Keratinocyte (primary cell): ENCODE data around the gene TAOK3. TPM values are rescaled to one million over a fixed set of nuclear protein-coding genes. Genes with fewer than 3 reads are reported as not detected.

Source experiments
- DNase-seq: peaks from one replicate; pipeline ENCODE4 v3.0.0-alpha.2; 2011; ENCODE audit warnings: low read depth, missing footprints, low spot score
- FAIRE-seq: peaks from 2 replicates; lab custom pipeline; 2011; peaks lifted over from hg19 to GRCh38; lab: Jason Lieb, UNC
- H2AFZ ChIP-seq: 2 replicates; pipeline ENCODE4 v1.6.0; 2012; ENCODE audit warnings: low read length, control low read depth, inconsistent platforms; ENCODE audit not compliant: control insufficient read depth
- H3K27ac ChIP-seq: 2 replicates; pipeline ENCODE4 v1.5.1; 2011; ENCODE audit warnings: low read length; ENCODE audit not compliant: control insufficient read depth, insufficient read depth
- H3K27me3 ChIP-seq: 3 replicates; pipeline ENCODE4 v1.6.0; 2011; ENCODE audit warnings: low read length; ENCODE audit not compliant: control insufficient read depth, insufficient read depth; ENCODE audit errors: extremely low read depth
- H3K36me3 ChIP-seq, 2 experiments: 2 replicates in 1 of 2; 3 replicates in 1 of 2; pipeline ENCODE4 v1.5.1; 2011; ENCODE audit warnings: low read length in 2 of 2, mild to moderate bottlenecking in 1 of 2; ENCODE audit not compliant: control insufficient read depth in 2 of 2, insufficient read depth in 2 of 2; ENCODE audit errors: extremely low read depth in 1 of 2
- H3K4me1 ChIP-seq: 3 replicates; pipeline ENCODE4 v1.5.1; 2011; ENCODE audit warnings: low read length; ENCODE audit not compliant: control insufficient read depth, insufficient read depth; ENCODE audit errors: extremely low read depth
- H3K4me2 ChIP-seq: 3 replicates; pipeline ENCODE4 v1.6.0; 2011; ENCODE audit warnings: low read depth, low read length; ENCODE audit not compliant: control insufficient read depth, insufficient read depth; ENCODE audit errors: extremely low read depth
- H3K4me3 ChIP-seq, 3 experiments: fragments of 200-600 bp in 1 of 3; sonication (generic) in 1 of 3; 2 replicates in 2 of 3; 3 replicates in 1 of 3; pipeline ENCODE4 v1.5.1; 2011 to 2016; ENCODE audit warnings: low read length in 3 of 3, mild to moderate bottlenecking in 3 of 3, control low read depth in 2 of 3, inconsistent platforms in 1 of 3, low read depth in 1 of 3, mixed read lengths in 1 of 3, mixed run types in 1 of 3, moderate library complexity in 1 of 3; ENCODE audit not compliant: control insufficient read depth in 2 of 3, insufficient read depth in 2 of 3; ENCODE audit errors: extremely low read depth in 1 of 3
- H3K79me2 ChIP-seq: 2 replicates; pipeline ENCODE4 v1.6.0; 2012; ENCODE audit warnings: low read length; ENCODE audit not compliant: control insufficient read depth, insufficient read depth
- H3K9ac ChIP-seq: 3 replicates; pipeline ENCODE4 v1.6.0; 2011; ENCODE audit warnings: low read length; ENCODE audit not compliant: control insufficient read depth, insufficient read depth; ENCODE audit errors: extremely low read depth
- H3K9me1 ChIP-seq: 3 replicates; pipeline ENCODE4 v1.6.0; 2011; ENCODE audit warnings: low read length; ENCODE audit not compliant: control insufficient read depth, insufficient read depth; ENCODE audit errors: extremely low read depth
- H3K9me3 ChIP-seq: 2 replicates; pipeline ENCODE4 v1.5.1; 2012; ENCODE audit warnings: low read depth, low read length; ENCODE audit not compliant: control insufficient read depth
- H4K20me1 ChIP-seq: 3 replicates; pipeline ENCODE4 v1.6.0; 2011; ENCODE audit warnings: low read length; ENCODE audit not compliant: control insufficient read depth, insufficient read depth; ENCODE audit errors: extremely low read depth
- EZH2 ChIP-seq: IDR thresholded peaks from one replicate; pipeline ENCODE4 v1.6.1; 2012; ENCODE audit warnings: inconsistent platforms, mild to moderate bottlenecking, low read length, moderate library complexity
- dilution Hi-C: fragments of 300-500 bp; cut with MboI; formaldehyde crosslinking; loops from one replicate; pipeline ENCODE4 v1.7.0; 2020; ENCODE audit warnings: low sequenced_read_pairs; ENCODE audit not compliant: extremely low pct_ligation_motif_present
- polyA plus RNA-seq, 5 experiments: library from polyadenylated mRNA; depleted of rRNA in 3 of 5; stranded (reverse) in 3 of 5; stranded (forward) in 1 of 5; unstranded in 1 of 5; fragments of >200 nt; gene quantifications; 1 replicate in 1 of 5; 2 replicates in 3 of 5; 3 replicates in 1 of 5; pipeline versions ENCODE4 v1.2.1 to v1.2.3, GENCODE V29; 2011 to 2012; ENCODE audit warnings: missing spikeins in 2 of 5, low read depth in 1 of 5, low replicate concordance in 1 of 5
- TF ChIP-seq, protein P1 (sequence below), 3 experiments: IDR thresholded peaks in 1 of 3; conservative IDR thresholded peaks in 1 of 3; optimal IDR thresholded peaks in 1 of 3; 2 replicates in 2 of 3; 3 replicates in 1 of 3; pipeline versions ENCODE3 to v1.5.1; 2011; ENCODE audit warnings: low read length in 3 of 3, mild to moderate bottlenecking in 3 of 3, moderate library complexity in 2 of 3, control low read depth in 1 of 3, inconsistent platforms in 1 of 3; ENCODE audit not compliant: insufficient read depth in 2 of 3; ENCODE audit errors: extremely low read depth in 1 of 3

The TAOK3 gene
- polyA plus RNA-seq, 1 donor (not counting 4 experiments of a cell fraction or from before 2014, with no cell fraction given): 35.0 TPM

DNA sequence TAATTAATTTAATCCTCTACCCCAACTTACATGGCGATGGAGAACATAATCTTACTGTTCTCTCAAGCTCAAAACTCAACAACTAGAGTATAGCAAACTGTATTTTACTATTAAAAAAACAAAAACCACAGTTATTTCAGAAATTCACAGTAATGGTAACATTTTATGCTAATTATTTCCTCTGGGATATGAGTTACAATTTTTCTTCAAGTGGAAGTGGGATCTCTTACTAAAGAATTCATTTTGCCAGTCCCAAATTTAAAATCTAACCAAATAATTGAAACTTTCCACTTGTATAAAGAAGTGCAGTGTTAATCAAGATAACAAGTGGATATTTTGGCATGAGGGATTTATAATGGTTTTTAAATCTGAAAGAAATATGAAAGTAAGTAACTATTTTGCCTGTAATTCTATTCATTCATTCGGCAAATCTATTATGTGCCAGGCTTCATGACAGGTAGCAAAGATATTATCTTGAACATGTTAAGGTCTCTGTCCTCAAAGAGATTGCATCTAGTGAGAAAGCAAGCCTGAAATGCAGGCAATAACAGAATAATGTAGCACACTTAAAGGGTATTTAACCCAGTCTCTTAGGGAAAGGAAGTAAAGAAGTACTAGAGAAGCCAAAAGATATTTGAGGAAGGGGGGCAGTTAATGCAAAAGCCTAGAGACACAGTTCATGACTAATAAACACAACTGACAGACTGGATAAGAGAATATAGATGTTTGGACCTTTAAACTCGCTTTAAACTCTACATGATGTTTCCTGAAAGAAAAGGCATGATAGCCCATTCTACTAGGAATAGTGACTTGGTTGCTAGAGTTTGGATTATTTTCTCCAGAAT, 44.0 kb downstream of the TAOK3 start:
- FAIRE-seq: no peak
- H3K4me2 ChIP-seq: no peak overlapping the region

DNA sequence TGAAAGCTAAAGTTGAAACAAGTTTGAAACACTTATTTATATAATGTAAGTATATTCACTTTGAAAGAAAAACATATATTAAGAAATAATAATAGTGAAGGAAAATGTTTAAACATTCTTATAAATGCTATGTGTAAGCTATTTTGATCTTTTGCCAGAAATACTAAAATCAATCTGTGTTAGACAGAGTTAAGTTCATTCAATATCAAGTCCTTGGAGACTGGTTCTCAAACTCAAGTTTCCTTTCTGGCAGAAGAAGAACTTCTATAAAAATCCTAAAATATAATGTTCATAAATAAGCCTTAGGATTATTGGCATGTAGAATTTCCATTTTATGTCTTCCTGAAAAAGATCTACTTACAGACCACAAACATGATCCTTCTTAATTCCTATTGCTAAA, 45.3 kb downstream of the TAOK3 start:
- H4K20me1 ChIP-seq: no peaks in the 10 kb centered on the region
- no peaks in the 10 kb centered on the region for H3K36me3 ChIP-seq
- H3K9ac ChIP-seq: no peak overlapping the region
- no peaks in the 10 kb centered on the region for H3K9me1 ChIP-seq
- dilution Hi-C loops: no loop called here
- H3K4me2 ChIP-seq: no peak overlapping the region
- no peak for TF ChIP-seq EZH2
- TF ChIP-seq, protein P1, sequence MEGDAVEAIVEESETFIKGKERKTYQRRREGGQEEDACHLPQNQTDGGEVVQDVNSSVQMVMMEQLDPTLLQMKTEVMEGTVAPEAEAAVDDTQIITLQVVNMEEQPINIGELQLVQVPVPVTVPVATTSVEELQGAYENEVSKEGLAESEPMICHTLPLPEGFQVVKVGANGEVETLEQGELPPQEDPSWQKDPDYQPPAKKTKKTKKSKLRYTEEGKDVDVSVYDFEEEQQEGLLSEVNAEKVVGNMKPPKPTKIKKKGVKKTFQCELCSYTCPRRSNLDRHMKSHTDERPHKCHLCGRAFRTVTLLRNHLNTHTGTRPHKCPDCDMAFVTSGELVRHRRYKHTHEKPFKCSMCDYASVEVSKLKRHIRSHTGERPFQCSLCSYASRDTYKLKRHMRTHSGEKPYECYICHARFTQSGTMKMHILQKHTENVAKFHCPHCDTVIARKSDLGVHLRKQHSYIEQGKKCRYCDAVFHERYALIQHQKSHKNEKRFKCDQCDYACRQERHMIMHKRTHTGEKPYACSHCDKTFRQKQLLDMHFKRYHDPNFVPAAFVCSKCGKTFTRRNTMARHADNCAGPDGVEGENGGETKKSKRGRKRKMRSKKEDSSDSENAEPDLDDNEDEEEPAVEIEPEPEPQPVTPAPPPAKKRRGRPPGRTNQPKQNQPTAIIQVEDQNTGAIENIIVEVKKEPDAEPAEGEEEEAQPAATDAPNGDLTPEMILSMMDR (optimal IDR thresholded peaks at IDR 0.05 in 1 of 3, IDR thresholded peaks at IDR 0.05 in 1 of 3, conservative IDR thresholded peaks at IDR 0.05 in 1 of 3; ENCODE audit: extremely low read depth in 1 of 3, insufficient read depth in 2 of 3, low read length in 3 of 3): no peak
- DNase-seq (no peak), FAIRE-seq (no peak)
- H3K4me3 ChIP-seq: no peak overlapping the region
- no peak overlapping the region for H3K27ac ChIP-seq
- H3K27me3 ChIP-seq: no peaks in the 10 kb centered on the region
- H3K9me3 ChIP-seq: no peaks in the 10 kb centered on the region
- no peak overlapping the region for H2AFZ ChIP-seq
- peaks cover 7% of the 10 kb centered on the region for H3K4me1 ChIP-seq
- H3K79me2 ChIP-seq: peaks cover 16% of the 10 kb centered on the region

More for the DNA sequence above, 44.0 kb downstream of the TAOK3 start:
- H3K27ac ChIP-seq: no peak overlapping the region
- no peak overlapping the region for H3K4me3 ChIP-seq
- peaks cover 7% of the 10 kb centered on the region for H3K4me1 ChIP-seq
- no peaks in the 10 kb centered on the region for H3K36me3 ChIP-seq
- dilution Hi-C loops: no loop called here
- TF ChIP-seq, protein P1 (optimal IDR thresholded peaks at IDR 0.05 in 1 of 3, IDR thresholded peaks at IDR 0.05 in 1 of 3, conservative IDR thresholded peaks at IDR 0.05 in 1 of 3; ENCODE audit: extremely low read depth in 1 of 3, insufficient read depth in 2 of 3, low read length in 3 of 3): no peak
- TF ChIP-seq EZH2: no peak
- H3K9ac ChIP-seq: no peak overlapping the region
- H3K27me3 ChIP-seq: no peaks in the 10 kb centered on the region
- no peak for DNase-seq
- H3K9me3 ChIP-seq: no peaks in the 10 kb centered on the region
- H3K9me1 ChIP-seq: no peaks in the 10 kb centered on the region
- no peak overlapping the region for H2AFZ ChIP-seq
- peaks cover 18% of the 10 kb centered on the region for H3K79me2 ChIP-seq
- H4K20me1 ChIP-seq: no peaks in the 10 kb centered on the region
